ENCODE data around the gene TIMP2. TPM values are rescaled to one million over a fixed set of nuclear protein-coding genes. Genes with fewer than 3 reads are reported as not detected.

Gene TIMP2
- total RNA-seq, 1 experiment from 2014 or later = 29.0 TPM

DNA sequence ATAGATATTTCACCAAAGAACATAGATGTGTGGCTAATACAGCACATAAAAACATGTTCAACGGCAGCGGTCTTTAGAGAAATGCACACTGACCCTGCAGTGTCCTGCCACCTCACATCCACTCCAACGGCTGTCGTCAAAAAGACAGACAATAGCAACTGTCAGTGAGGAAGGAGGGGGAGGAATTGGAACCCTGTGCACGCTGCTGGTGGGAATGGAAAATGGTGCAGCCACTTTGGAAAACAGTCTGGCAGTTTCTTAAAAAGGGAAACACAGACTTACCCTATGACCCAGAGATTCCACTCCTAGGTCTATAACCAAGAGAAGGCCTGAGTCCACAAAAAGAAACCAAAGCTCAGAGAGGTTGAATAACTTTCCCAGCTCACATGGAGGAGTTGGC, 29.9 kb downstream of the TIMP2 start:
- H2BK5ac ChIP-seq (ENCODE audit: insufficient read length, low read length) = no peak overlapping the region
- WGBS (ENCODE audit: extremely low coverage, insufficient read length, low lambda C conversion rate) = no CpG with 5 or more reads among the region's 5 CpGs
- H3K4ac ChIP-seq (ENCODE audit: low read depth, low read length) = no peak overlapping the region
- Mint-ChIP-seq H3K4me3 (no peak overlapping the region), H3K27me3 (ENCODE audit: low read depth) (no peaks in the 10 kb centered on the region), H3K9me3 (no peaks in the 10 kb centered on the region; a peak in 1 of 5 replicates), H3K36me3 (ENCODE audit: insufficient read depth in 1 of 3, low read depth in 3 of 3) (peaks cover 0 to 6% (median 0%) of the 10 kb centered on the region in 3 experiments; a peak in 3 of 7 replicates), H3K4me1 (peaks cover 18 to 41% of the 10 kb centered on the region in 2 experiments), H3K27ac (peak overlapping the region in 1 of 3 experiments; percentile 60; a peak in 2 of 7 replicates)
- H4K91ac ChIP-seq (ENCODE audit: insufficient read length, low read depth, low read length) = no peak overlapping the region
- H2BK15ac ChIP-seq (ENCODE audit: low read depth, low read length) = no peak overlapping the region
- H3K79me1 ChIP-seq (ENCODE audit: insufficient read depth, low read depth, low read length, poor library complexity, severe bottlenecking) = no peaks in the 10 kb centered on the region
- 0 out of 2 replicates have a peak, but pooled peaks cover 1% of the 10 kb centered on the region for H3K4me1 ChIP-seq (ENCODE audit: insufficient read depth, low read length)
- H4K5ac ChIP-seq (ENCODE audit: insufficient read length, low read depth, low read length) = no peak overlapping the region
- 0 out of 2 replicates have a peak, but pooled peaks cover 3% of the 10 kb centered on the region for H3K79me2 ChIP-seq (ENCODE audit: insufficient read depth, low read length)
- H3K27me3 ChIP-seq (ENCODE audit: insufficient read depth, low read length) = no peaks in the 10 kb centered on the region
- no peaks in the 10 kb centered on the region for H4K20me1 ChIP-seq (ENCODE audit: control insufficient read depth, insufficient read depth, insufficient read length)
- H3K56ac ChIP-seq (ENCODE audit: insufficient read length, low read depth, low read length) = no peak overlapping the region
- no peak overlapping the region for H3T11ph ChIP-seq (ENCODE audit: low read length)
- no peak overlapping the region for H3K14ac ChIP-seq (ENCODE audit: insufficient read depth, low read length)
- no peak overlapping the region for H3K18ac ChIP-seq (ENCODE audit: insufficient read length, low read depth, low read length)
- no peak overlapping the region for H2BK12ac ChIP-seq (ENCODE audit: insufficient read length, low read depth, low read length)
- DNase-seq = no peak
- H3K4me2 ChIP-seq (ENCODE audit: insufficient read depth, insufficient read length, low read length) = no peak overlapping the region
- no peak overlapping the region for H2BK120ac ChIP-seq (ENCODE audit: low read depth, low read length, poor library complexity, severe bottlenecking)
- no peak overlapping the region for H3K23ac ChIP-seq (ENCODE audit: insufficient read length, low read depth, low read length)
- no peak overlapping the region for H3K27ac ChIP-seq (ENCODE audit: insufficient read length, low read depth, low read length)
- H2AK5ac ChIP-seq (ENCODE audit: insufficient read length, low read length) = no peak overlapping the region
- H2BK20ac ChIP-seq (ENCODE audit: low read depth, low read length, poor library complexity, severe bottlenecking) = no peak overlapping the region
- no peak overlapping the region for H4K8ac ChIP-seq (replicated peaks; ENCODE audit: insufficient read length, low read depth, low read length)
- H3K9ac ChIP-seq (ENCODE audit: extremely low read depth, insufficient read length, low read length) = no peak overlapping the region
- H3K9me3 ChIP-seq (ENCODE audit: control insufficient read depth, low read depth, low read length) = no peaks in the 10 kb centered on the region
- no peaks in the 10 kb centered on the region for H3K23me2 ChIP-seq (ENCODE audit: insufficient read length, low read depth, low read length, poor library complexity, severe bottlenecking)
- TF ChIP-seq, protein P1, sequence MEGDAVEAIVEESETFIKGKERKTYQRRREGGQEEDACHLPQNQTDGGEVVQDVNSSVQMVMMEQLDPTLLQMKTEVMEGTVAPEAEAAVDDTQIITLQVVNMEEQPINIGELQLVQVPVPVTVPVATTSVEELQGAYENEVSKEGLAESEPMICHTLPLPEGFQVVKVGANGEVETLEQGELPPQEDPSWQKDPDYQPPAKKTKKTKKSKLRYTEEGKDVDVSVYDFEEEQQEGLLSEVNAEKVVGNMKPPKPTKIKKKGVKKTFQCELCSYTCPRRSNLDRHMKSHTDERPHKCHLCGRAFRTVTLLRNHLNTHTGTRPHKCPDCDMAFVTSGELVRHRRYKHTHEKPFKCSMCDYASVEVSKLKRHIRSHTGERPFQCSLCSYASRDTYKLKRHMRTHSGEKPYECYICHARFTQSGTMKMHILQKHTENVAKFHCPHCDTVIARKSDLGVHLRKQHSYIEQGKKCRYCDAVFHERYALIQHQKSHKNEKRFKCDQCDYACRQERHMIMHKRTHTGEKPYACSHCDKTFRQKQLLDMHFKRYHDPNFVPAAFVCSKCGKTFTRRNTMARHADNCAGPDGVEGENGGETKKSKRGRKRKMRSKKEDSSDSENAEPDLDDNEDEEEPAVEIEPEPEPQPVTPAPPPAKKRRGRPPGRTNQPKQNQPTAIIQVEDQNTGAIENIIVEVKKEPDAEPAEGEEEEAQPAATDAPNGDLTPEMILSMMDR (conservative IDR thresholded peaks at IDR 0.05) = no peak
- no peak overlapping the region for H2AFZ ChIP-seq (ENCODE audit: low read length)

Measured in H9 (cell line).